HEK293 (cell line): ENCODE measurements around the gene RHOT1.
"Not testable (repeated sequence)": the region's sequence is repeated elsewhere in the genome, so short reads cannot be mapped to it uniquely, and the experiment has no call there.

ENCODE experiments used
- CTCF ChIA-PET: fragments of 350-600 bp; formaldehyde crosslinking; extraction: SDS; loops from one replicate; lab custom pipeline; 2021; ENCODE audit warnings: antibody characterized with exemption; lab: Yijun Ruan, JAX
- POLR2A ChIA-PET: fragments of 300-600 bp; formaldehyde crosslinking; extraction: SDS; loops from one replicate; lab custom pipeline; 2020; ENCODE audit warnings: antibody characterized with exemption, inconsistent platforms; lab: Yijun Ruan, JAX
- H3K27ac ChIP-seq: fragments of 200-500 bp; sonication (Bioruptor generic); 2 replicates; pipeline ENCODE4 v1.5.1; 2014; ENCODE audit warnings: low read depth, low read length, control low read depth, inconsistent platforms; ENCODE audit errors: extremely low read depth
- H3K36me3 ChIP-seq, 2 experiments: fragments of 200-500 bp in 1 of 2; sonication (Bioruptor generic) in 1 of 2; 1 replicate in 1 of 2; 2 replicates in 1 of 2; pipeline ENCODE4 v1.5.1; 2014 to 2017; ENCODE audit warnings: inconsistent platforms in 2 of 2, low read length in 2 of 2; ENCODE audit not compliant: control insufficient read depth in 2 of 2, insufficient read depth in 1 of 2
- H3K4me1 ChIP-seq: fragments of 200-500 bp; sonication (Bioruptor generic); 2 replicates; pipeline ENCODE4 v1.5.1; 2014; ENCODE audit warnings: mild to moderate bottlenecking, low read length, inconsistent platforms; ENCODE audit not compliant: control insufficient read depth, insufficient read depth
- H3K4me3 ChIP-seq: 2 replicates; pipeline ENCODE4 v1.5.1; 2011; ENCODE audit warnings: low read depth, mild to moderate bottlenecking, control low read depth, low read length, moderate library complexity
- H3K9me3 ChIP-seq: fragments of 200-500 bp; sonication (Bioruptor generic); 2 replicates; pipeline ENCODE4 v1.5.1; 2014; ENCODE audit warnings: low read depth, low read length, inconsistent platforms; ENCODE audit not compliant: control insufficient read depth, insufficient read depth
- FEZF1 ChIP-seq: fragments of 450-650 bp; formaldehyde crosslinking; IDR thresholded peaks from 2 replicates; pipeline ENCODE4 v1.5.1; 2016; ENCODE audit warnings: missing biosample characterization, missing genetic modification characterization
- PRDM1 ChIP-seq: fragments of 450-650 bp; formaldehyde crosslinking; IDR thresholded peaks from 2 replicates; pipeline ENCODE4; 2016; ENCODE audit warnings: missing biosample characterization, missing genetic modification characterization
- WT1 ChIP-seq: fragments of 450-650 bp; formaldehyde crosslinking; IDR thresholded peaks from 2 replicates; pipeline ENCODE4 v1.5.1; 2016; ENCODE audit warnings: missing biosample characterization, missing genetic modification characterization
- YY1 ChIP-seq: fragments of 450-650 bp; formaldehyde crosslinking; IDR thresholded peaks from 2 replicates; pipeline ENCODE4 v1.5.1; 2018; ENCODE audit warnings: missing biosample characterization, missing genetic modification characterization
- ZBTB1 ChIP-seq: fragments of 450-650 bp; formaldehyde crosslinking; IDR thresholded peaks from 2 replicates; pipeline ENCODE4 v1.5.1; 2016; ENCODE audit warnings: missing biosample characterization, missing genetic modification characterization
- ZNF121 ChIP-seq: fragments of 450-650 bp; formaldehyde crosslinking; IDR thresholded peaks from 2 replicates; pipeline ENCODE4 v1.5.1; 2016; ENCODE audit warnings: missing biosample characterization, missing genetic modification characterization
- ZNF184 ChIP-seq: fragments of 450-650 bp; IDR thresholded peaks from 2 replicates; pipeline ENCODE4 v1.5.1; 2018; ENCODE audit warnings: missing biosample characterization, mild to moderate bottlenecking, missing genetic modification characterization
- ZNF394 ChIP-seq: fragments of 450-650 bp; formaldehyde crosslinking; IDR thresholded peaks from 2 replicates; pipeline ENCODE4 v1.5.1; 2016; ENCODE audit warnings: missing biosample characterization, missing genetic modification characterization, mild to moderate bottlenecking, moderate library complexity, borderline replicate concordance
- ZNF555 ChIP-seq: fragments of 450-650 bp; formaldehyde crosslinking; conservative IDR thresholded peaks from 2 replicates; pipeline ENCODE4 v1.5.1; 2017; ENCODE audit warnings: missing biosample characterization, mild to moderate bottlenecking, missing genetic modification characterization, inconsistent platforms
- ZNF654 ChIP-seq: fragments of 450-650 bp; formaldehyde crosslinking; IDR thresholded peaks from 2 replicates; pipeline ENCODE4 v1.5.1; 2016; ENCODE audit warnings: low read depth, missing biosample characterization, missing genetic modification characterization
- ZNF791 ChIP-seq: fragments of 450-650 bp; formaldehyde crosslinking; IDR thresholded peaks from 2 replicates; pipeline ENCODE4 v1.5.1; 2016; ENCODE audit warnings: missing biosample characterization, missing genetic modification characterization
- TF ChIP-seq, protein P1 (sequence below): fragments of 450-650 bp; formaldehyde crosslinking; IDR thresholded peaks from 2 replicates; pipeline ENCODE4 v1.5.1; 2016; ENCODE audit warnings: missing biosample characterization, missing genetic modification characterization
- TF ChIP-seq, protein P2 (sequence below): fragments of 450-650 bp; formaldehyde crosslinking; IDR thresholded peaks from 2 replicates; pipeline ENCODE4 v1.5.0; 2017; ENCODE audit warnings: missing biosample characterization, missing genetic modification characterization, borderline replicate concordance
- TF ChIP-seq, protein P3 (sequence below): fragments of 450-650 bp; formaldehyde crosslinking; IDR thresholded peaks from 2 replicates; pipeline ENCODE4 v1.5.1; 2016; ENCODE audit warnings: missing biosample characterization, missing genetic modification characterization
- TF ChIP-seq, protein P4 (sequence below): fragments of 450-650 bp; formaldehyde crosslinking; IDR thresholded peaks from 2 replicates; pipeline ENCODE4 v1.5.1; 2017; ENCODE audit warnings: missing biosample characterization, missing genetic modification characterization
- TF ChIP-seq, protein P5 (sequence below): fragments of 450-650 bp; formaldehyde crosslinking; IDR thresholded peaks from 2 replicates; pipeline ENCODE4 v1.5.1; 2016; ENCODE audit warnings: missing biosample characterization, missing genetic modification characterization, borderline replicate concordance

The RHOT1 gene

DNA sequence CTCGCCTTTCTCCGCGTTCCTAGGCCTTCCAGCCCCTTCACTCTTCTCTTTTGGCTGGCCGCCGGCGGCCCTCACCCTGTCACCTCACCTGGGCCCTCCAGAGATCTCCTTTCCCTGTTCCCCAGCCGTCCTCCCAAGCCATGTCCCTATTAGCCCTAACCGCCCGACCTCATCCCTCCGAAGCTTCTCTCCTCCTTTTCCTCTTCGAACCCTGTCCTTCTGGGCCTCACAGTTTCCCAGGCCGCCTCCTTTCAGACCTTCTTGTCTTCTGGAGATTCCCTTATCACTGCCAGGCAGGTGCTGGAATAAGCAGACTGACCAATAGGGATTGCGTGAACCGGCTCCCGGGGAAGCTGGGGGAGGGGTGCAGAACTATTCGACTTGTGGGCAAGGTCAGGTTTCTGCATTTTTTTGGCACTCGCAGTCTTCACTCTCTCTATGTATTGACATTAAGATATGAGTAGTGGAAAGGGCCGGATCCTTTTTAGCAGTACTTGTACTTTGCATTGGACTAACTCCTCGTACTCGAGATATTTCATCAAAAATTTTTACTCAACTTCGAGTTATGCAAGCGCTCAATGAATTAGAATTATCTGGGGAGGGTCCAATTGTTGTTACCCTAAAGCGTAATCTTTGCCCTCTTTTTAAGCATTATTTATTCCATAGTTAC lies 690 bp downstream of the RHOT1 start (continued):
- TF ChIP-seq ZBTB1 (tag by site-specific recombination) (no peak), YY1 (tag by site-specific recombination) (no peak), ZNF394 (tag by site-specific recombination) (peak; percentile 26; the same call in 1 of the 2 replicates), FEZF1 (tag by site-specific recombination) (no peak), ZNF654 (tag by site-specific recombination) (no peak)
- TF ChIP-seq, protein P1, sequence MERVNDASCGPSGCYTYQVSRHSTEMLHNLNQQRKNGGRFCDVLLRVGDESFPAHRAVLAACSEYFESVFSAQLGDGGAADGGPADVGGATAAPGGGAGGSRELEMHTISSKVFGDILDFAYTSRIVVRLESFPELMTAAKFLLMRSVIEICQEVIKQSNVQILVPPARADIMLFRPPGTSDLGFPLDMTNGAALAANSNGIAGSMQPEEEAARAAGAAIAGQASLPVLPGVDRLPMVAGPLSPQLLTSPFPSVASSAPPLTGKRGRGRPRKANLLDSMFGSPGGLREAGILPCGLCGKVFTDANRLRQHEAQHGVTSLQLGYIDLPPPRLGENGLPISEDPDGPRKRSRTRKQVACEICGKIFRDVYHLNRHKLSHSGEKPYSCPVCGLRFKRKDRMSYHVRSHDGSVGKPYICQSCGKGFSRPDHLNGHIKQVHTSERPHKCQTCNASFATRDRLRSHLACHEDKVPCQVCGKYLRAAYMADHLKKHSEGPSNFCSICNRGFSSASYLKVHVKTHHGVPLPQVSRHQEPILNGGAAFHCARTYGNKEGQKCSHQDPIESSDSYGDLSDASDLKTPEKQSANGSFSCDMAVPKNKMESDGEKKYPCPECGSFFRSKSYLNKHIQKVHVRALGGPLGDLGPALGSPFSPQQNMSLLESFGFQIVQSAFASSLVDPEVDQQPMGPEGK (tag by site-specific recombination): peak; percentile 36
- TF ChIP-seq, protein P2, sequence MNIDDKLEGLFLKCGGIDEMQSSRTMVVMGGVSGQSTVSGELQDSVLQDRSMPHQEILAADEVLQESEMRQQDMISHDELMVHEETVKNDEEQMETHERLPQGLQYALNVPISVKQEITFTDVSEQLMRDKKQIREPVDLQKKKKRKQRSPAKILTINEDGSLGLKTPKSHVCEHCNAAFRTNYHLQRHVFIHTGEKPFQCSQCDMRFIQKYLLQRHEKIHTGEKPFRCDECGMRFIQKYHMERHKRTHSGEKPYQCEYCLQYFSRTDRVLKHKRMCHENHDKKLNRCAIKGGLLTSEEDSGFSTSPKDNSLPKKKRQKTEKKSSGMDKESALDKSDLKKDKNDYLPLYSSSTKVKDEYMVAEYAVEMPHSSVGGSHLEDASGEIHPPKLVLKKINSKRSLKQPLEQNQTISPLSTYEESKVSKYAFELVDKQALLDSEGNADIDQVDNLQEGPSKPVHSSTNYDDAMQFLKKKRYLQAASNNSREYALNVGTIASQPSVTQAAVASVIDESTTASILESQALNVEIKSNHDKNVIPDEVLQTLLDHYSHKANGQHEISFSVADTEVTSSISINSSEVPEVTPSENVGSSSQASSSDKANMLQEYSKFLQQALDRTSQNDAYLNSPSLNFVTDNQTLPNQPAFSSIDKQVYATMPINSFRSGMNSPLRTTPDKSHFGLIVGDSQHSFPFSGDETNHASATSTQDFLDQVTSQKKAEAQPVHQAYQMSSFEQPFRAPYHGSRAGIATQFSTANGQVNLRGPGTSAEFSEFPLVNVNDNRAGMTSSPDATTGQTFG (tag by site-specific recombination): no peak
- TF ChIP-seq, all 188 proteins: peak for 30

DNA sequence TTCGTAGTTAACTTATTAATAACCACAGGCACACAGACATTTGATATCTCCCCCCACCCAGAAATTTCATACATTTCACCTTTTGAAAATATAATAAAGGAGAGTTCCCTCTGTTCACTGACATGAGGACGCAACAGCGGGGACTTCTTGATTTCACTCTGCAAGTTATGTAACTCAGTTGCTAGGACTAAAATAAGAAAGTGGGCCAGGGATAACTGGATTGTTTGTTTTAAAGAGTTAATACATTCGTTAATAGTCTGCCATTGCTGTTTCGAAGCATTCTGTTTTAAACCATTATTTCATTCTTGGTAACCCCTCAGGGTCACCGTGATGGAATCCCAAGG lies 1.2 kb downstream of the RHOT1 start:
- H3K4me3 ChIP-seq: peak overlapping the region; percentile 98
- no peak for TF ChIP-seq ZNF184
- TF ChIP-seq, protein P3, sequence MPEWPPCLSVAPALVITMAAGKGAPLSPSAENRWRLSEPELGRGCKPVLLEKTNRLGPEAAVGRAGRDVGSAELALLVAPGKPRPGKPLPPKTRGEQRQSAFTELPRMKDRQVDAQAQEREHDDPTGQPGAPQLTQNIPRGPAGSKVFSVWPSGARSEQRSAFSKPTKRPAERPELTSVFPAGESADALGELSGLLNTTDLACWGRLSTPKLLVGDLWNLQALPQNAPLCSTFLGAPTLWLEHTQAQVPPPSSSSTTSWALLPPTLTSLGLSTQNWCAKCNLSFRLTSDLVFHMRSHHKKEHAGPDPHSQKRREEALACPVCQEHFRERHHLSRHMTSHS (tag by site-specific recombination): no peak
- peak; percentile 44 for TF ChIP-seq PRDM1 (tag by site-specific recombination)
- POLR2A ChIA-PET: interaction anchor here (1.0 to 2.1 kb wide), 5 partner anchors 8 to 93 kb away, joined by 3 to 8 read pairs (median 4); no protein-coding TSS in a partner anchor
- no peaks in the 10 kb centered on the region for H3K9me3 ChIP-seq
- H3K4me1 ChIP-seq: peaks cover 8% of the 10 kb centered on the region; the same call in 1 of the 2 replicates
- CTCF ChIA-PET: interaction anchor here (0.9 to 8.3 kb wide), 3 partner anchors 16 to 134 kb away, joined by 3 to 68 read pairs (median 3); no protein-coding TSS in a partner anchor
- peaks cover 4 to 7% of the 10 kb centered on the region in 2 experiments; a peak in 2 of 3 replicates for H3K36me3 ChIP-seq
- peak overlapping the region; percentile 96 for H3K27ac ChIP-seq

DNA sequence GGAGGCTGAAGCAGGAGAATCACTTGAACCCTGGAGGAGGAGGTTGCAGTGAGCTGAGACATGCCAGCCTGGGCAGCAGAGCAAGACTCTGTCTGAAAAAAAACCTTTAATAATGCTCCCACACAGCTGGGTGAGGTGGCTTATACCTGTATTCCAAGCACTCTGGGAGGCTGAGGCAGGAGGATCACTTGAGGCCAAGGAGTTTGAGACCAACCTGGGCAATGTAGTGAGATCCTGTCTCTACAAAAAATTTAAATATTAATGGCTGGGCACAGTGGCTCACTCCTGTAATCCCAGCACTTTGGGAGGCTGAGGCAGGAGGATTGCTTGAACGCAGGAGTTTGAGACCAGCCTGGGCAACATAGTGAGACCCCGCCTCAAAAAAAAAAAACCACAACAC lies 2.1 kb downstream of the RHOT1 start:
- CTCF ChIA-PET, POLR2A ChIA-PET: not testable (repeated sequence)

DNA sequence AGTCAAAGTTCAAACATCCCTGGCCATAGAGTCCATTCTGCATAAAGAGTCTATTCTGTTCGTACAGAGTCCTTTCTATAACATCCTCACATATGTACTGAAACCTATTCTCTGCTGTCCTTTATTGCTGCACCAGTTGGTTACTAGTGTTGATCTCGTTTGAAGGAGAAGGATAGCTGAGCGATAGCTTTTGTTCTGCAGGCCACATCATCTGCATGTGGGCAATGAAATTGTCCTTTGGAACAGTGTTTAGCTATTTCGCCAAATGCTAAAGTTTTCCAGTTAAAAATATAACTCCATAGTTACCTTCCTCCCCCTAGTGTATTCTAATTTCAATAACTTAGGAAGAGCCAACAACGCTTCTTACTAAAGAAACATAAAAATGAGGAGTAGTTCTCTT lies 6.0 kb downstream of the RHOT1 start:
- ChIA-PET CTCF (interaction anchor here (1.0 kb wide), 1 partner anchor 10 kb away, joined by 3 read pairs; no protein-coding TSS in a partner anchor), POLR2A (no interaction called here)
- TF ChIP-seq WT1 (tag by site-specific recombination): no peak
- TF ChIP-seq ZNF555 (tag by site-specific recombination): no peak
- TF ChIP-seq, protein P4, sequence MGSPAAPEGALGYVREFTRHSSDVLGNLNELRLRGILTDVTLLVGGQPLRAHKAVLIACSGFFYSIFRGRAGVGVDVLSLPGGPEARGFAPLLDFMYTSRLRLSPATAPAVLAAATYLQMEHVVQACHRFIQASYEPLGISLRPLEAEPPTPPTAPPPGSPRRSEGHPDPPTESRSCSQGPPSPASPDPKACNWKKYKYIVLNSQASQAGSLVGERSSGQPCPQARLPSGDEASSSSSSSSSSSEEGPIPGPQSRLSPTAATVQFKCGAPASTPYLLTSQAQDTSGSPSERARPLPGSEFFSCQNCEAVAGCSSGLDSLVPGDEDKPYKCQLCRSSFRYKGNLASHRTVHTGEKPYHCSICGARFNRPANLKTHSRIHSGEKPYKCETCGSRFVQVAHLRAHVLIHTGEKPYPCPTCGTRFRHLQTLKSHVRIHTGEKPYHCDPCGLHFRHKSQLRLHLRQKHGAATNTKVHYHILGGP (tag by site-specific recombination): no peak
- TF ChIP-seq, protein P5, sequence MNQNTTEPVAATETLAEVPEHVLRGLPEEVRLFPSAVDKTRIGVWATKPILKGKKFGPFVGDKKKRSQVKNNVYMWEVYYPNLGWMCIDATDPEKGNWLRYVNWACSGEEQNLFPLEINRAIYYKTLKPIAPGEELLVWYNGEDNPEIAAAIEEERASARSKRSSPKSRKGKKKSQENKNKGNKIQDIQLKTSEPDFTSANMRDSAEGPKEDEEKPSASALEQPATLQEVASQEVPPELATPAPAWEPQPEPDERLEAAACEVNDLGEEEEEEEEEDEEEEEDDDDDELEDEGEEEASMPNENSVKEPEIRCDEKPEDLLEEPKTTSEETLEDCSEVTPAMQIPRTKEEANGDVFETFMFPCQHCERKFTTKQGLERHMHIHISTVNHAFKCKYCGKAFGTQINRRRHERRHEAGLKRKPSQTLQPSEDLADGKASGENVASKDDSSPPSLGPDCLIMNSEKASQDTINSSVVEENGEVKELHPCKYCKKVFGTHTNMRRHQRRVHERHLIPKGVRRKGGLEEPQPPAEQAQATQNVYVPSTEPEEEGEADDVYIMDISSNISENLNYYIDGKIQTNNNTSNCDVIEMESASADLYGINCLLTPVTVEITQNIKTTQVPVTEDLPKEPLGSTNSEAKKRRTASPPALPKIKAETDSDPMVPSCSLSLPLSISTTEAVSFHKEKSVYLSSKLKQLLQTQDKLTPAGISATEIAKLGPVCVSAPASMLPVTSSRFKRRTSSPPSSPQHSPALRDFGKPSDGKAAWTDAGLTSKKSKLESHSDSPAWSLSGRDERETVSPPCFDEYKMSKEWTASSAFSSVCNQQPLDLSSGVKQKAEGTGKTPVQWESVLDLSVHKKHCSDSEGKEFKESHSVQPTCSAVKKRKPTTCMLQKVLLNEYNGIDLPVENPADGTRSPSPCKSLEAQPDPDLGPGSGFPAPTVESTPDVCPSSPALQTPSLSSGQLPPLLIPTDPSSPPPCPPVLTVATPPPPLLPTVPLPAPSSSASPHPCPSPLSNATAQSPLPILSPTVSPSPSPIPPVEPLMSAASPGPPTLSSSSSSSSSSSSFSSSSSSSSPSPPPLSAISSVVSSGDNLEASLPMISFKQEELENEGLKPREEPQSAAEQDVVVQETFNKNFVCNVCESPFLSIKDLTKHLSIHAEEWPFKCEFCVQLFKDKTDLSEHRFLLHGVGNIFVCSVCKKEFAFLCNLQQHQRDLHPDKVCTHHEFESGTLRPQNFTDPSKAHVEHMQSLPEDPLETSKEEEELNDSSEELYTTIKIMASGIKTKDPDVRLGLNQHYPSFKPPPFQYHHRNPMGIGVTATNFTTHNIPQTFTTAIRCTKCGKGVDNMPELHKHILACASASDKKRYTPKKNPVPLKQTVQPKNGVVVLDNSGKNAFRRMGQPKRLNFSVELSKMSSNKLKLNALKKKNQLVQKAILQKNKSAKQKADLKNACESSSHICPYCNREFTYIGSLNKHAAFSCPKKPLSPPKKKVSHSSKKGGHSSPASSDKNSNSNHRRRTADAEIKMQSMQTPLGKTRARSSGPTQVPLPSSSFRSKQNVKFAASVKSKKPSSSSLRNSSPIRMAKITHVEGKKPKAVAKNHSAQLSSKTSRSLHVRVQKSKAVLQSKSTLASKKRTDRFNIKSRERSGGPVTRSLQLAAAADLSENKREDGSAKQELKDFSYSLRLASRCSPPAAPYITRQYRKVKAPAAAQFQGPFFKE (tag by site-specific recombination): no peak
- no peak for TF ChIP-seq ZNF791 (tag by site-specific recombination)

More for the DNA sequence above, 2.1 kb downstream of the RHOT1 start:
- H3K4me3 ChIP-seq, H3K27ac ChIP-seq, H3K9me3 ChIP-seq, H3K36me3 ChIP-seq, H3K4me1 ChIP-seq: not testable (repeated sequence)
- TF ChIP-seq ZNF121 (tag by site-specific recombination): peak; percentile 98

More for the DNA sequence above, 6.0 kb downstream of the RHOT1 start:
- H3K27ac ChIP-seq: no peak overlapping the region; the same call in 1 of the 2 replicates
- no peak overlapping the region for H3K4me3 ChIP-seq
- H3K4me1 ChIP-seq: peaks cover 7% of the 10 kb centered on the region; the same call in 1 of the 2 replicates
- H3K36me3 ChIP-seq: peaks cover 13 to 14% of the 10 kb centered on the region in 2 experiments
- H3K9me3 ChIP-seq: no peaks in the 10 kb centered on the region
